Gastroesophageal sphincter (tissue), 4 donors: ENCODE data around the gene FZD4. TPM values are rescaled to one million over a fixed set of nuclear protein-coding genes. Genes with fewer than 3 reads are reported as not detected.

Experiments
- ATAC-seq: fragments of 150-250 bp; one replicate; pipeline ENCODE4 v1.9.1; 2016; ENCODE audit warnings: mild to moderate bottlenecking, moderate library complexity
- H3K27ac ChIP-seq, 4 donors: fragments of 200-600 bp; sonication (generic) in 3 of 4; 1 replicate in 3 of 4; 2 replicates in 1 of 4; pipeline ENCODE4 v1.5.1; 2016 to 2019
- H3K27me3 ChIP-seq: fragments of 200-600 bp; sonication (generic); one replicate; pipeline ENCODE4 v1.5.1; 2019
- H3K36me3 ChIP-seq, 2 donors: fragments of 200-600 bp; sonication (generic); one replicate each; pipeline ENCODE4 v1.5.1; 2019; ENCODE audit warnings: control low read depth in 1 of 2
- H3K4me1 ChIP-seq, 3 donors: fragments of 200-600 bp; sonication (generic); 1 replicate in 2 of 3; 2 replicates in 1 of 3; pipeline ENCODE4 v1.5.1; 2016 to 2019; ENCODE audit warnings: control low read depth in 2 of 3
- H3K4me3 ChIP-seq, 2 donors: fragments of 200-600 bp; sonication (generic); one replicate each; pipeline ENCODE4 v1.5.1; 2019; ENCODE audit warnings: mild to moderate bottlenecking in 1 of 2, moderate library complexity in 1 of 2
- H3K9me3 ChIP-seq, 3 donors: fragments of 200-600 bp; sonication (generic); one replicate each; pipeline ENCODE4 v1.5.1; 2017 to 2019; ENCODE audit warnings: control low read depth in 2 of 3
- CTCF ChIP-seq, 4 experiments: fragments of 200-600 bp in 2 of 4; fragments of 450-650 bp in 2 of 4; sonication (generic) in 1 of 4; IDR thresholded peaks; one replicate each; pipeline ENCODE4 v1.5.1; 2017 to 2019; ENCODE audit warnings: antibody characterized with exemption in 4 of 4, mild to moderate bottlenecking in 2 of 4, moderate library complexity in 2 of 4
- EP300 ChIP-seq: sonication (generic); formaldehyde crosslinking; IDR thresholded peaks from one replicate; pipeline ENCODE4 v1.6.1; 2017; ENCODE audit warnings: antibody characterized with exemption, mild to moderate bottlenecking
- POLR2A ChIP-seq, 2 donors: fragments of 450-650 bp; IDR thresholded peaks; one replicate each; pipeline ENCODE4 v1.6.1; 2017; ENCODE audit warnings: antibody characterized with exemption in 2 of 2, mild to moderate bottlenecking in 2 of 2, moderate library complexity in 1 of 2
- POLR2AphosphoS5 ChIP-seq: sonication (generic); formaldehyde crosslinking; IDR thresholded peaks from one replicate; pipeline ENCODE4 v1.6.1; 2017; ENCODE audit warnings: antibody characterized with exemption
- WGBS, 2 donors: methylation state at CpG; one replicate each; pipeline ENCODE4 v1.1.5; 2018; ENCODE audit warnings: low coverage in 1 of 2; 5-methylcytosine and 5-hydroxymethylcytosine counted together
- total RNA-seq, 4 donors: library from RNA; depleted of rRNA; stranded (reverse); fragments of >200 nt; gene quantifications; one replicate each; pipeline ENCODE4 v1.1.0, GENCODE V29; 2016

Gene FZD4
- total RNA-seq, 4 donors from 2014 or later: 33.3 to 42.9 (median 34.6) TPM

GRCh38 chr11:86904001-86904400 is 51.2 kb downstream of the FZD4 start:
- Histone ChIP-seq H3K27ac (no peak overlapping the region), H3K36me3 (no peaks in the 10 kb centered on the region), H3K4me3 (no peak overlapping the region), H3K9me3 (no peaks in the 10 kb centered on the region), H3K27me3 (no peaks in the 10 kb centered on the region), H3K4me1 (no peaks in the 10 kb centered on the region)
- ATAC-seq: no peak
- TF ChIP-seq POLR2A (IDR thresholded peaks at IDR 0.05) (no peak), POLR2AphosphoS5 (no peak), CTCF (IDR thresholded peaks at IDR 0.05) (no peak)
- 84 to 88% methylated on average over 2 of the region's 2 CpGs for WGBS, 2 donors

GRCh38 chr11:86902345-86902744 is 52.9 kb downstream of the FZD4 start:
- no peaks in the 10 kb centered on the region for H3K36me3 ChIP-seq
- WGBS, 2 donors: 60% methylated on average over 1 of the region's 1 CpG; no CpG with 5 or more reads in 1 of the 2 donors
- H3K27ac ChIP-seq: no peak overlapping the region
- H3K4me3 ChIP-seq: no peak overlapping the region
- H3K27me3 ChIP-seq: no peaks in the 10 kb centered on the region
- TF ChIP-seq POLR2AphosphoS5 (no peak), EP300 (no peak), POLR2A (IDR thresholded peaks at IDR 0.05) (no peak), CTCF (IDR thresholded peaks at IDR 0.05) (no peak)
- H3K9me3 ChIP-seq: no peaks in the 10 kb centered on the region
- no peaks in the 10 kb centered on the region for H3K4me1 ChIP-seq
- ATAC-seq: no peak

GRCh38 chr11:86901599-86901998 is 53.6 kb downstream of the FZD4 start:
- ATAC-seq: no peak
- Histone ChIP-seq H3K4me3 (no peak overlapping the region), H3K4me1 (peaks cover 0 to 3% (median 0%) of the 10 kb centered on the region in 3 donors), H3K9me3 (no peaks in the 10 kb centered on the region), H3K27me3 (no peaks in the 10 kb centered on the region), H3K36me3 (no peaks in the 10 kb centered on the region), H3K27ac (no peak overlapping the region)
- 88 to 100% methylated on average over 1 to 3 of the region's 3 CpGs for WGBS, 2 donors
- TF ChIP-seq EP300: no peak
- no peak for TF ChIP-seq POLR2AphosphoS5
- no peak for TF ChIP-seq POLR2A (IDR thresholded peaks at IDR 0.05)
- TF ChIP-seq CTCF (IDR thresholded peaks at IDR 0.05): no peak

- Histone ChIP-seq H3K4me1 (peaks cover 0 to 3% (median 0%) of the 10 kb centered on the region in 3 donors), H3K4me3 (no peak overlapping the region), H3K36me3 (no peaks in the 10 kb centered on the region), H3K27ac (no peak overlapping the region), H3K9me3 (no peaks in the 10 kb centered on the region), H3K27me3 (no peaks in the 10 kb centered on the region)
- 97% methylated on average over 3 of the region's 3 CpGs; no CpG with 5 or more reads in 1 of the 2 donors for WGBS, 2 donors
- no peak for TF ChIP-seq CTCF (IDR thresholded peaks at IDR 0.05)
- no peak for TF ChIP-seq POLR2AphosphoS5
- TF ChIP-seq EP300: no peak
- no peak for TF ChIP-seq POLR2A (IDR thresholded peaks at IDR 0.05)
- no peak for ATAC-seq
These were observed 55.0 kb downstream of the FZD4 start for GRCh38 chr11:86900162-86900561.

- Histone ChIP-seq H3K9me3 (no peaks in the 10 kb centered on the region), H3K27ac (no peak overlapping the region), H3K27me3 (no peaks in the 10 kb centered on the region), H3K4me1 (peaks cover 0 to 3% (median 0%) of the 10 kb centered on the region in 3 donors), H3K4me3 (no peak overlapping the region), H3K36me3 (no peaks in the 10 kb centered on the region)
- 100% methylated on average over 1 of the region's 1 CpG; no CpG with 5 or more reads in 1 of the 2 donors for WGBS, 2 donors
- no peak for TF ChIP-seq CTCF (IDR thresholded peaks at IDR 0.05)
- no peak for TF ChIP-seq POLR2A (IDR thresholded peaks at IDR 0.05)
- no peak for TF ChIP-seq POLR2AphosphoS5
- no peak for TF ChIP-seq EP300
- ATAC-seq: no peak
These were observed 56.5 kb downstream of the FZD4 start for GRCh38 chr11:86898689-86899088.
